GM23338 (cell line): ENCODE measurements around the gene SGMS2. TPM values are rescaled to one million over a fixed set of nuclear protein-coding genes. Genes with fewer than 3 reads are reported as not detected.

ENCODE experiments used
- ATAC-seq: fragments of 200-7000 bp; cut with Tn5 transposase; 3 replicates; pipeline ENCODE4 v1.9.1; 2020
- DNase-seq: peaks from one replicate; pipeline ENCODE4 v3.0.0-alpha.2; 2015; ENCODE audit warnings: low spot score
- H2AFZ ChIP-seq: fragments of 200-600 bp; sonication (generic); 2 replicates; pipeline ENCODE4 v1.8.0; 2016; ENCODE audit warnings: antibody characterized with exemption, mild to moderate bottlenecking, moderate library complexity
- H3F3A ChIP-seq: fragments of 200-600 bp; sonication (generic); replicated peaks from 2 replicates; pipeline ENCODE4 v1.8.0; 2017; ENCODE audit warnings: antibody characterized with exemption, mixed run types, low read depth
- H3K27ac ChIP-seq: fragments of 200-600 bp; sonication (generic); 2 replicates; pipeline ENCODE4 v1.6.1; 2016; ENCODE audit warnings: low read depth
- H3K27me3 ChIP-seq: fragments of 200-600 bp; sonication (generic); 2 replicates; pipeline ENCODE4 v1.8.0; 2016; ENCODE audit warnings: mild to moderate bottlenecking, mixed run types, moderate library complexity; ENCODE audit not compliant: insufficient read depth
- H3K36me3 ChIP-seq: fragments of 200-600 bp; sonication (generic); 2 replicates; pipeline ENCODE4 v1.8.0; 2016; ENCODE audit warnings: mild to moderate bottlenecking; ENCODE audit not compliant: insufficient read depth
- H3K4me1 ChIP-seq: fragments of 200-600 bp; sonication (generic); 2 replicates; pipeline ENCODE4 v1.8.0; 2016; ENCODE audit warnings: mild to moderate bottlenecking, moderate library complexity; ENCODE audit not compliant: insufficient read depth
- H3K4me2 ChIP-seq: fragments of 200-600 bp; sonication (generic); 2 replicates; pipeline ENCODE4 v1.7.1; 2017; ENCODE audit warnings: mixed run types
- H3K4me3 ChIP-seq: fragments of 200-600 bp; sonication (generic); 2 replicates; pipeline ENCODE4 v1.6.1; 2016; ENCODE audit warnings: mixed run types
- H3K79me2 ChIP-seq: fragments of 200-600 bp; sonication (generic); replicated peaks from 2 replicates; pipeline ENCODE4 v1.8.0; 2017; ENCODE audit warnings: mild to moderate bottlenecking; ENCODE audit not compliant: insufficient read depth
- H3K9me2 ChIP-seq: fragments of 200-600 bp; sonication (generic); 2 replicates; pipeline ENCODE4 v1.8.0; 2017; ENCODE audit not compliant: insufficient read depth
- H4K20me1 ChIP-seq: fragments of 200-600 bp; sonication (generic); replicated peaks from 2 replicates; pipeline ENCODE4 v1.8.0; 2017; ENCODE audit warnings: mild to moderate bottlenecking; ENCODE audit not compliant: insufficient read depth
- H3K27ac Mint-ChIP-seq: 2 replicates; pipeline ENCODE4 v1.8.0; 2020; ENCODE audit warnings: inconsistent platforms, mild to moderate bottlenecking, moderate library complexity, mixed read lengths
- H3K27me3 Mint-ChIP-seq: 3 replicates; pipeline ENCODE4 v1.8.0; 2022; ENCODE audit warnings: low read depth, mild to moderate bottlenecking, moderate library complexity, mixed read lengths, inconsistent platforms; ENCODE audit not compliant: insufficient read depth, poor library complexity
- H3K36me3 Mint-ChIP-seq: 3 replicates; pipeline ENCODE4 v1.8.0; 2021; ENCODE audit warnings: low read depth, mild to moderate bottlenecking, inconsistent platforms, moderate library complexity, mixed read lengths
- H3K4me1 Mint-ChIP-seq: 3 replicates; pipeline ENCODE4 v1.8.0; 2020; ENCODE audit warnings: mild to moderate bottlenecking, inconsistent platforms, mixed read lengths
- H3K4me3 Mint-ChIP-seq: 3 replicates; pipeline ENCODE4 v1.8.0; 2021; ENCODE audit warnings: moderate library complexity, mild to moderate bottlenecking, inconsistent platforms, mixed read lengths
- H3K9me3 Mint-ChIP-seq: 3 replicates; pipeline ENCODE4 v1.8.0; 2020; ENCODE audit warnings: moderate library complexity, mild to moderate bottlenecking, inconsistent platforms, mixed read lengths
- CREB1 ChIP-seq: fragments of 250-450 bp; sonication (Bioruptor Pico); IDR thresholded peaks from 2 replicates; pipeline ENCODE4 v1.5.0; 2020; ENCODE audit warnings: low read depth, mild to moderate bottlenecking, moderate library complexity
- CTCF ChIP-seq, 2 experiments: fragments of 200-600 bp in 1 of 2; sonication (generic) in 1 of 2; conservative IDR thresholded peaks; 2 replicates each; pipeline versions ENCODE4 v1.5.1 to v1.6.1; 2016 to 2017; ENCODE audit warnings: antibody characterized with exemption in 2 of 2, low read depth in 2 of 2, mild to moderate bottlenecking in 2 of 2, moderate library complexity in 1 of 2
- ETS1 ChIP-seq: IDR thresholded peaks from 2 replicates; pipeline ENCODE4 v1.6.1; 2016; ENCODE audit warnings: antibody characterized with exemption
- EZH2 ChIP-seq: fragments of 200-600 bp; sonication (generic); IDR thresholded peaks from one replicate; pipeline ENCODE4 v1.8.0; 2017; ENCODE audit warnings: antibody characterized with exemption, mild to moderate bottlenecking, low read depth; ENCODE audit not compliant: unreplicated experiment
- EZH2phosphoT487 ChIP-seq: fragments of 200-600 bp; sonication (generic); IDR thresholded peaks from one replicate; pipeline ENCODE4 v1.8.1; 2018; ENCODE audit warnings: antibody characterized with exemption; ENCODE audit not compliant: unreplicated experiment
- JUNB ChIP-seq: IDR thresholded peaks from one replicate; pipeline ENCODE4 v1.6.1; 2016; ENCODE audit warnings: antibody characterized with exemption; ENCODE audit not compliant: unreplicated experiment
- NANOG ChIP-seq: IDR thresholded peaks from 2 replicates; pipeline ENCODE4 v1.6.1; 2016; ENCODE audit warnings: antibody characterized with exemption, borderline replicate concordance
- POLR2AphosphoS5 ChIP-seq: IDR thresholded peaks from 2 replicates; pipeline ENCODE4 v1.6.1; 2016; ENCODE audit warnings: antibody characterized with exemption, low read depth
- REST ChIP-seq: IDR thresholded peaks from one replicate; pipeline ENCODE4 v1.6.1; 2018; ENCODE audit warnings: antibody characterized with exemption; ENCODE audit not compliant: unreplicated experiment
- STAT1 ChIP-seq: IDR thresholded peaks from one replicate; pipeline ENCODE4 v1.6.1; 2016; ENCODE audit warnings: antibody characterized with exemption; ENCODE audit not compliant: unreplicated experiment
- ZNF114 ChIP-seq: fragments of 250-450 bp; sonication (Bioruptor Pico); IDR thresholded peaks from 2 replicates; pipeline ENCODE4 v1.5.0; 2020; ENCODE audit warnings: mild to moderate bottlenecking, moderate library complexity
- ZNF331 ChIP-seq: fragments of 250-450 bp; sonication (Bioruptor Pico); IDR thresholded peaks from 2 replicates; pipeline ENCODE4 v1.5.0; 2020; ENCODE audit warnings: low read depth, mild to moderate bottlenecking, moderate library complexity
- ZNF462 ChIP-seq: fragments of 250-450 bp; sonication (Bioruptor Pico); IDR thresholded peaks from 2 replicates; pipeline ENCODE4 v1.5.0; 2020; ENCODE audit warnings: mild to moderate bottlenecking, moderate library complexity
- polyA plus RNA-seq: library from polyadenylated mRNA; unstranded; fragments of >200 nt; fragmentation: Nextera tagmentation; extraction: Ambion mirVana; gene quantifications from 2 replicates; pipeline ENCODE4 v1.2.1, GENCODE V29; 2016
- total RNA-seq: library from RNA; depleted of rRNA; stranded (reverse); fragments of >200 nt; shearing (Covaris generic); gene quantifications from 2 replicates; pipeline ENCODE4 v1.2.3, GENCODE V29; 2014

Gene SGMS2
- total and polyA plus RNA-seq, 2 experiments from 2014 or later = 0.35 to 1.1 TPM

GRCh38 chr4:107935246-107935645, 110.5 kb downstream of the SGMS2 start:
- Histone ChIP-seq H3K79me2 (no peaks in the 10 kb centered on the region; the same call in 1 of the 2 replicates), H3K4me1 (peaks cover 7% of the 10 kb centered on the region; the same call in 1 of the 2 replicates), H3K27ac (no peak overlapping the region), H3K36me3 (no peaks in the 10 kb centered on the region; the same call in 1 of the 2 replicates), H3F3A (0 out of 2 replicates have a peak, but pooled peaks cover 7% of the 10 kb centered on the region), H3K4me2 (no peak overlapping the region), H2AFZ (no peak overlapping the region), H3K9me2 (no peaks in the 10 kb centered on the region), H3K4me3 (no peak overlapping the region), H3K27me3 (peaks cover 25% of the 10 kb centered on the region), H4K20me1 (peaks cover 7% of the 10 kb centered on the region; the same call in 1 of the 2 replicates)
- no peaks in the 10 kb centered on the region; the same call in 2 of the 3 replicates for H3K9me3 Mint-ChIP-seq
- peaks cover 16% of the 10 kb centered on the region for H3K27me3 Mint-ChIP-seq
- ATAC-seq (no peak), DNase-seq (no peak)
- H3K4me3 Mint-ChIP-seq = no peak overlapping the region
- no peaks in the 10 kb centered on the region; the same call in 2 of the 3 replicates for H3K36me3 Mint-ChIP-seq
- peaks cover 15% of the 10 kb centered on the region; the same call in 2 of the 3 replicates for H3K4me1 Mint-ChIP-seq
- H3K27ac Mint-ChIP-seq = no peak overlapping the region
- no peak for TF ChIP-seq POLR2AphosphoS5
- TF ChIP-seq ETS1 = no peak
- no peak for TF ChIP-seq CREB1 (CRISPR knock-in tag)
- no peak for TF ChIP-seq ZNF462
- TF ChIP-seq EZH2 = no peak
- TF ChIP-seq CTCF (conservative IDR thresholded peaks at IDR 0.05; ENCODE audit: low read depth in 2 of 2) = no peak
- no peak for TF ChIP-seq EZH2phosphoT487
- TF ChIP-seq ZNF114 (CRISPR knock-in tag) = no peak
- TF ChIP-seq REST = no peak
- no peak for TF ChIP-seq STAT1
- no peak for TF ChIP-seq JUNB
- TF ChIP-seq ZNF331 (CRISPR knock-in tag) = no peak
- TF ChIP-seq NANOG = no peak
